ENCODE measurements around the gene SUMO4. TPM values are rescaled to one million over a fixed set of nuclear protein-coding genes. Genes with fewer than 3 reads are reported as not detected.

SUMO4 gene
- total and polyA plus RNA-seq, 8 donors, result 1.2 to 7.7 (median 4.0) TPM; not detected in 4

DNA sequence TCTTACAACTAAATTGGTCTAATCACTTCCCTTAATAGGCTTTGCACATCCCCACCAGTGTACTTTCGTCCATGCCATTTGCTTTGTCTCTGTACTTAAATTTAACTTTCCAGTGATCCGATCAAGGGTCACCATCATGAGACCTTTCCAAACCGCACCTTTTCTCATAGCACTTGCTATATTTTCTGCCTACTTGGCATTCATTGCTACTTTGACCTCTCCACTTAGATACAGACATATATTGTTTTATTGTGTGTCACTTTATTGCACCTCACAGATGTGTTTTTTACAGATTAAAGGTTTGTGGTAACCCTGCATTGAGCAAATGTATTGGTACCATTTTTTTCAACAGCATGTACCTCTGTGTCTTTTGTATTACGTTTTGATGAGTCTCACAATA is 14.8 kb downstream of the SUMO4 start:
- no peak for TF ChIP-seq POLR2AphosphoS5 (IDR thresholded peaks at IDR 0.05)
- no peak for TF ChIP-seq EP300 (IDR thresholded peaks at IDR 0.05)
- TF ChIP-seq POLR2A (IDR thresholded peaks at IDR 0.05), result no peak
- TF ChIP-seq, protein P1, sequence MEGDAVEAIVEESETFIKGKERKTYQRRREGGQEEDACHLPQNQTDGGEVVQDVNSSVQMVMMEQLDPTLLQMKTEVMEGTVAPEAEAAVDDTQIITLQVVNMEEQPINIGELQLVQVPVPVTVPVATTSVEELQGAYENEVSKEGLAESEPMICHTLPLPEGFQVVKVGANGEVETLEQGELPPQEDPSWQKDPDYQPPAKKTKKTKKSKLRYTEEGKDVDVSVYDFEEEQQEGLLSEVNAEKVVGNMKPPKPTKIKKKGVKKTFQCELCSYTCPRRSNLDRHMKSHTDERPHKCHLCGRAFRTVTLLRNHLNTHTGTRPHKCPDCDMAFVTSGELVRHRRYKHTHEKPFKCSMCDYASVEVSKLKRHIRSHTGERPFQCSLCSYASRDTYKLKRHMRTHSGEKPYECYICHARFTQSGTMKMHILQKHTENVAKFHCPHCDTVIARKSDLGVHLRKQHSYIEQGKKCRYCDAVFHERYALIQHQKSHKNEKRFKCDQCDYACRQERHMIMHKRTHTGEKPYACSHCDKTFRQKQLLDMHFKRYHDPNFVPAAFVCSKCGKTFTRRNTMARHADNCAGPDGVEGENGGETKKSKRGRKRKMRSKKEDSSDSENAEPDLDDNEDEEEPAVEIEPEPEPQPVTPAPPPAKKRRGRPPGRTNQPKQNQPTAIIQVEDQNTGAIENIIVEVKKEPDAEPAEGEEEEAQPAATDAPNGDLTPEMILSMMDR (IDR thresholded peaks at IDR 0.05), result no peak
- H3K4me3 ChIP-seq, result no peak overlapping the region
- intact Hi-C loops (cut with DNase I; ENCODE audit: low total_unique reads), result no loop called here
- H3K36me3 ChIP-seq, result peaks cover 3 to 15% (median 13%) of the 10 kb centered on the region in 4 donors
- DNase-seq, result no peak
- WGBS, 5 donors, result 86 to 94% (median 93%) methylated on average over 4 of the region's 4 CpGs
- H3K9me3 ChIP-seq, result no peaks in the 10 kb centered on the region
- no peaks in the 10 kb centered on the region for H3K27me3 ChIP-seq
- H3K4me1 ChIP-seq, result no peaks in the 10 kb centered on the region
- H3K27ac ChIP-seq, result no peak overlapping the region

DNA sequence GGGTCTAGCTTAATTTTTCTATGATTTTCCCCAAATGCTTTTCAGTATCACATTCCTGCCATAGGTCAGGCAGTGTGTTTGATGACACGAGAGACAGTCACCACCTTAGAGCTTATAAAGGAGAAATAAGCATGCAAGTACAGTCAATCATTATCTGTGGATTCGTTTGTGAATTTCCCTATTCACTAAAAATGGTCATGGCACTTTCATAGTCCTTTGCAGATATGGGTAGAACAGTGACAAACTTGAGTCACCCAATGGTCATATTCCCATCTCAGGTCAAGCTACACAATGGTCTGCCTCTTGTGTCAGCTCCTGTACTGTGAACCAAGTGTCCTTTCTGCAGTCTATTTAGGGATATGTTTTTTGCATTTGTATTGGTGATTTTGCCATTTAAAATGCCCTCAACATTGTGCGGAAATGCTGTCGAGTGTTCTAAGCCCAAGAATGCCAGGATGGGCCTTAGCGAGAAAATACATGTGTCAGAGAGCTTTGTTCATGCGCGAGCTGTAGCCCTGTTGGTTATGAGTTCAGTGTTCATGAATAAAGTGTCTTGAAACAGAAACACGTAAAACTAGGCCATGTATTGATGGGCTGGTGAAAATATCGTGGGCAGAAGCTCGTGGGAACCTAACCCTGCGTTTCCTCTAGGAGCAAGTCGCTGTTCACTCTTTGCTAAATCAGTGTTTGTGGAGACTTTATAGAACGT is 19.8 kb downstream of the SUMO4 start:
- intact Hi-C loops (cut with DNase I; ENCODE audit: low total_unique reads), result no loop called here
- Histone ChIP-seq H3K9me3 (no peaks in the 10 kb centered on the region), H3K27ac (no peak overlapping the region), H3K4me1 (peaks cover 0 to 9% (median 7%) of the 10 kb centered on the region in 4 donors), H3K4me3 (no peak overlapping the region), H3K27me3 (no peaks in the 10 kb centered on the region), H3K36me3 (no peaks in the 10 kb centered on the region)
- DNase-seq, result no peak
- TF ChIP-seq, protein P1 (IDR thresholded peaks at IDR 0.05), result no peak
- TF ChIP-seq EP300 (IDR thresholded peaks at IDR 0.05) (no peak), POLR2AphosphoS5 (IDR thresholded peaks at IDR 0.05) (no peak), POLR2A (IDR thresholded peaks at IDR 0.05) (no peak)
- 82 to 88% (median 86%) methylated on average over 13 of the region's 13 CpGs for WGBS, 5 donors

DNA sequence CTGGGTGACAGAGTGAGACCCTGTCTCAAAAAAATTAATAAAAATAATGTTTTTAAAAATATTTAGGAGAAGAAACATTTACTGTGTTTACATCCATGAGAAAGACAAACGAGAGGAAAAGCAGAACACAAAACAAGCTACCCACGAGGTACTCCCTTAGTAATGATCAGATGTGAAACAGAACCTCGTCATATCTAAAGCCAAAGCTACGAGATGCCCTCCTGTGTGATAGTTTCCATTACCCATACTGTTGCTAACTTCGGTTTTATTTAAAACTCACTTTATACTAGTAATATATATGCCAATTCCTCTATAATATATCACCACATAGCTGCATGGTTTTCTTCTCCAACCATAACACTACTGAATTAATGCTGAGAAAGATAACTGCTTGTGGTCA is 21.1 kb downstream of the SUMO4 start:
- DNase-seq, result no peak
- H3K27me3 ChIP-seq, result no peaks in the 10 kb centered on the region
- intact Hi-C loops (cut with DNase I; ENCODE audit: low total_unique reads), result no loop called here
- H3K4me1 ChIP-seq, result peaks cover 0 to 9% (median 7%) of the 10 kb centered on the region in 4 donors
- no peaks in the 10 kb centered on the region for H3K9me3 ChIP-seq
- 70 to 78% (median 73%) methylated on average over 5 of the region's 5 CpGs for WGBS, 5 donors
- TF ChIP-seq EP300 (IDR thresholded peaks at IDR 0.05) (no peak), POLR2AphosphoS5 (IDR thresholded peaks at IDR 0.05) (no peak), POLR2A (IDR thresholded peaks at IDR 0.05) (no peak)
- TF ChIP-seq, protein P1 (IDR thresholded peaks at IDR 0.05), result no peak
- no peaks in the 10 kb centered on the region for H3K36me3 ChIP-seq
- no peak overlapping the region for H3K4me3 ChIP-seq
- H3K27ac ChIP-seq, result no peak overlapping the region

DNA sequence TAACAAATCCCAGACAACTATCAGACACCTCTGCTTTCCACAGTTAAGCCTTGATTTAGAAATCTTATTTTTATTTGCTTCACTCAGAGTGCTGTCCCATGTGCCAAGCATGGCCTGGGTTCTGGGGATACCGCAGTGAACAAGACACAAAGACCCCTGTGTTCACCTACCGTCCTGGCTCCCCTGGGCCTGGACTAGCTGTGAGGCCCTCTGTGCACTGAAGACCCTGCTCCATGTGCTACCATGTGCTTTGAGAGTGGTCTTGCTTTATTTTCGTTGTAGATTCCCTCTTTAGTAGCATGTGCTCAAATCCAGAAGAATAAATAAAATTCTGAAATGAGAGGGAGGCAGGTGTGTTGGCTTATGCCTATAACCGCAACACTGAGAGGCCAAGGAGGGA is 22.5 kb downstream of the SUMO4 start:
- peaks cover 0 to 9% (median 7%) of the 10 kb centered on the region in 4 donors for H3K4me1 ChIP-seq
- TF ChIP-seq POLR2AphosphoS5 (IDR thresholded peaks at IDR 0.05) (no peak), EP300 (IDR thresholded peaks at IDR 0.05) (no peak), POLR2A (IDR thresholded peaks at IDR 0.05) (no peak)
- TF ChIP-seq, protein P1 (IDR thresholded peaks at IDR 0.05), result no peak
- intact Hi-C loops (cut with DNase I; ENCODE audit: low total_unique reads), result no loop called here
- 90 to 93% (median 91%) methylated on average over 4 of the region's 4 CpGs for WGBS, 5 donors
- no peaks in the 10 kb centered on the region for H3K9me3 ChIP-seq
- no peaks in the 10 kb centered on the region for H3K36me3 ChIP-seq
- no peak for DNase-seq
- no peaks in the 10 kb centered on the region for H3K27me3 ChIP-seq
- H3K27ac ChIP-seq, result no peak overlapping the region
- H3K4me3 ChIP-seq, result no peak overlapping the region

All from stomach (tissue), 9 donors.